Mesenchymal stem cell (in vitro differentiated cells and primary cell): ENCODE results near the gene KRT76.

Experiments used
- DNase-seq: peaks from one replicate; pipeline ENCODE4 v3.0.0-alpha.2; 2013
- H2AFZ ChIP-seq: one replicate; pipeline ENCODE4 v1.6.1; 2013; ENCODE audit warnings: low read depth, mild to moderate bottlenecking, control low read depth, inconsistent platforms, low read length, moderate library complexity
- H2AK5ac ChIP-seq: 2 replicates; pipeline ENCODE4 v1.6.1; 2013; ENCODE audit warnings: low read length, moderate library complexity, mild to moderate bottlenecking, inconsistent platforms; ENCODE audit not compliant: severe bottlenecking
- H2BK120ac ChIP-seq: one replicate; pipeline ENCODE4 v1.6.1; 2013; ENCODE audit warnings: low read depth, mild to moderate bottlenecking, inconsistent platforms, low read length, moderate library complexity
- H2BK12ac ChIP-seq, 2 experiments: one replicate each; pipeline ENCODE4 v1.6.1; 2013; ENCODE audit warnings: inconsistent platforms in 2 of 2, low read length in 2 of 2, mild to moderate bottlenecking in 2 of 2, moderate library complexity in 2 of 2, control low read depth in 1 of 2
- H2BK15ac ChIP-seq: one replicate; pipeline ENCODE4 v1.6.1; 2013; ENCODE audit warnings: mild to moderate bottlenecking, low read depth, inconsistent platforms; ENCODE audit not compliant: poor library complexity, severe bottlenecking
- H2BK5ac ChIP-seq: 2 replicates; pipeline ENCODE4 v1.6.1; 2013; ENCODE audit warnings: low read depth, mild to moderate bottlenecking, low read length, control low read depth, inconsistent platforms; ENCODE audit not compliant: poor library complexity, severe bottlenecking
- H3K14ac ChIP-seq, 2 experiments: one replicate each; pipeline ENCODE4 v1.6.1; 2013; ENCODE audit warnings: inconsistent platforms in 2 of 2, low read length in 2 of 2, control low read depth in 1 of 2, mild to moderate bottlenecking in 1 of 2, moderate library complexity in 1 of 2
- H3K18ac ChIP-seq, 2 experiments: one replicate each; pipeline ENCODE4 v1.6.1; 2013; ENCODE audit warnings: inconsistent platforms in 2 of 2, low read length in 2 of 2, control low read depth in 1 of 2, low read depth in 1 of 2, mild to moderate bottlenecking in 1 of 2
- H3K23ac ChIP-seq, 2 experiments: one replicate each; pipeline ENCODE4 v1.6.1; 2013; ENCODE audit warnings: inconsistent platforms in 2 of 2, low read length in 2 of 2, mild to moderate bottlenecking in 2 of 2, moderate library complexity in 2 of 2, control low read depth in 1 of 2
- H3K27ac ChIP-seq: 2 replicates; pipeline ENCODE4 v1.5.1; 2013; ENCODE audit warnings: mild to moderate bottlenecking, moderate library complexity, low read length, control low read depth, inconsistent platforms; ENCODE audit not compliant: poor library complexity, severe bottlenecking
- H3K27me3 ChIP-seq, 2 experiments: 2 replicates each; pipeline versions ENCODE4 v1.6.1 to v1.7.0; 2013; ENCODE audit warnings: low read length in 2 of 2, mild to moderate bottlenecking in 2 of 2, moderate library complexity in 2 of 2, control low read depth in 1 of 2, inconsistent platforms in 1 of 2; ENCODE audit not compliant: control insufficient read depth in 1 of 2, insufficient read depth in 1 of 2
- H3K36me3 ChIP-seq, 2 experiments: 2 replicates each; pipeline versions ENCODE4 v1.6.1 to v1.7.0; 2013; ENCODE audit warnings: low read length in 2 of 2, control low read depth in 1 of 2, inconsistent platforms in 1 of 2, low read depth in 1 of 2, mild to moderate bottlenecking in 1 of 2; ENCODE audit not compliant: insufficient read depth in 2 of 2, control insufficient read depth in 1 of 2
- H3K4ac ChIP-seq, 2 experiments: one replicate each; pipeline ENCODE4 v1.6.1; 2013; ENCODE audit warnings: inconsistent platforms in 2 of 2, low read length in 2 of 2, mild to moderate bottlenecking in 2 of 2, moderate library complexity in 2 of 2, control low read depth in 1 of 2, low read depth in 1 of 2
- H3K4me1 ChIP-seq: 2 replicates; pipeline ENCODE4 v1.6.1; 2013; ENCODE audit warnings: low read depth, low read length, control low read depth; ENCODE audit not compliant: control insufficient read depth, insufficient read depth
- H3K4me2 ChIP-seq: 2 replicates; pipeline ENCODE4 v1.6.1; 2013; ENCODE audit warnings: low read length, mild to moderate bottlenecking, inconsistent platforms; ENCODE audit not compliant: poor library complexity, severe bottlenecking
- H3K4me3 ChIP-seq, 2 experiments: 2 replicates each; pipeline versions ENCODE4 v1.5.1 to v1.7.0; 2013; ENCODE audit warnings: low read length in 2 of 2, mild to moderate bottlenecking in 2 of 2, control low read depth in 1 of 2, low read depth in 1 of 2; ENCODE audit not compliant: insufficient read depth in 1 of 2
- H3K79me1 ChIP-seq: replicated peaks from 2 replicates; pipeline ENCODE4 v1.6.1; 2013; ENCODE audit warnings: mild to moderate bottlenecking, control low read depth, low read length, inconsistent platforms; ENCODE audit not compliant: poor library complexity, severe bottlenecking
- H3K9ac ChIP-seq: 2 replicates; pipeline ENCODE4 v1.7.0; 2013; ENCODE audit warnings: mild to moderate bottlenecking, low read length, moderate library complexity
- H3K9me3 ChIP-seq: 2 replicates; pipeline ENCODE4 v1.7.0; 2013; ENCODE audit warnings: mild to moderate bottlenecking, low read length; ENCODE audit not compliant: control insufficient read depth
- H4K8ac ChIP-seq: one replicate; pipeline ENCODE4 v1.6.1; 2013; ENCODE audit warnings: inconsistent platforms, mild to moderate bottlenecking, low read length, moderate library complexity
- H4K91ac ChIP-seq: one replicate; pipeline ENCODE4 v1.6.1; 2013; ENCODE audit warnings: mild to moderate bottlenecking, low read length, inconsistent platforms
- WGBS: methylation state at CpG from one replicate; pipeline ENCODE4 v1.1.7; 2013; ENCODE audit warnings: mixed read lengths; 5-methylcytosine and 5-hydroxymethylcytosine counted together

The KRT76 gene

DNA sequence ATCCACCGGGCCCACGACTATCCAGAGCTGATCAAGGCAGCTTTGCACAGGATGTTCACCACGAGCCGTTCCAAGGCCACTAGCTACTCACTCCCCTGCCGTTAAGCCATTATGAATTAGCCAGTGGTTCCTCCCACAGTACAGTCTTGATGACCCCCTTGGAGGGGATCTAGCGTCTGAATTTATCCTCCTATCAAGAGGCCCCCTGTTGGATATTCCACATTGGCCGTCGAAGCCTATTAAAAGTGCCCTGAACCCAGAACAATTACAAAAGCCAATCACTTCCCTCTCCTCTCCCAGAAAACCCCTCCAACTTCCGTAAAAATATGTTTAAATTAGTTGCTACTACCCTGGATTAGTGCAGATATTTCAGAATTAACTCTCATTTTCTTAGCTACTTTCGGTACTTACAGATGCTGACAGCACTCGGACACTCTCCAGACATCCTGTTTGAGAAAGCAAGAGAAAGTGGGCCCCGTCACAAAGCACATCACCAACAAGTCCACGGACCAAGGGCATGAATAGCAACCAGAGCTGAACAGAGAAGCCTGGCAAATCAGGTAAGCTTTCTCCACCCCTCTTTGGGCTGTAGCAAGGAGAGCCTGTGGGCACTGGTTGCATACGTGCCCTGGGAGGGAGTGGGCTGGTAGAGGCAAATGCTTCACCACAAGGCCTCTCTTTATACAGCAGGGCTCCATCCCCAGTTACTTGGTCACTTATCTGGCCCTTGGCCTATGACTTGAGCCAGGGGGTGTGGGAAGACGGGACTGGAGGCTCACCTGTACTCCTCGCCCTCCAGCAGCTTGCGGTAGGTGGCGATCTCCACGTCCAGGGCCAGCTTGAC is 13.5 kb upstream of the KRT76 start:
- H3K23ac ChIP-seq = no peak overlapping the region
- peak overlapping the region in 1 of 2 experiments; percentile 51 for H3K4me3 ChIP-seq
- no peak overlapping the region for H2BK12ac ChIP-seq
- H3K27ac ChIP-seq = no peak overlapping the region
- H3K36me3 ChIP-seq = no peaks in the 10 kb centered on the region
- no peak overlapping the region for H3K18ac ChIP-seq
- no peak overlapping the region for H3K4me2 ChIP-seq
- no peak overlapping the region for H3K4ac ChIP-seq
- no peak overlapping the region for H2AK5ac ChIP-seq
- no peaks in the 10 kb centered on the region for H3K9me3 ChIP-seq
- no peak overlapping the region for H2AFZ ChIP-seq
- H2BK15ac ChIP-seq = no peak overlapping the region
- WGBS = 67% methylated on average over 16 of the region's 19 CpGs
- H2BK5ac ChIP-seq = no peak overlapping the region
- H2BK120ac ChIP-seq = no peak overlapping the region
- DNase-seq = no peak
- no peaks in the 10 kb centered on the region for H3K79me1 ChIP-seq
- no peak overlapping the region for H3K14ac ChIP-seq
- H4K8ac ChIP-seq = no peak overlapping the region
- H3K4me1 ChIP-seq = no peaks in the 10 kb centered on the region
- no peak overlapping the region for H3K9ac ChIP-seq
- no peak overlapping the region for H4K91ac ChIP-seq
- peaks cover 16 to 68% of the 10 kb centered on the region in 2 experiments for H3K27me3 ChIP-seq

DNA sequence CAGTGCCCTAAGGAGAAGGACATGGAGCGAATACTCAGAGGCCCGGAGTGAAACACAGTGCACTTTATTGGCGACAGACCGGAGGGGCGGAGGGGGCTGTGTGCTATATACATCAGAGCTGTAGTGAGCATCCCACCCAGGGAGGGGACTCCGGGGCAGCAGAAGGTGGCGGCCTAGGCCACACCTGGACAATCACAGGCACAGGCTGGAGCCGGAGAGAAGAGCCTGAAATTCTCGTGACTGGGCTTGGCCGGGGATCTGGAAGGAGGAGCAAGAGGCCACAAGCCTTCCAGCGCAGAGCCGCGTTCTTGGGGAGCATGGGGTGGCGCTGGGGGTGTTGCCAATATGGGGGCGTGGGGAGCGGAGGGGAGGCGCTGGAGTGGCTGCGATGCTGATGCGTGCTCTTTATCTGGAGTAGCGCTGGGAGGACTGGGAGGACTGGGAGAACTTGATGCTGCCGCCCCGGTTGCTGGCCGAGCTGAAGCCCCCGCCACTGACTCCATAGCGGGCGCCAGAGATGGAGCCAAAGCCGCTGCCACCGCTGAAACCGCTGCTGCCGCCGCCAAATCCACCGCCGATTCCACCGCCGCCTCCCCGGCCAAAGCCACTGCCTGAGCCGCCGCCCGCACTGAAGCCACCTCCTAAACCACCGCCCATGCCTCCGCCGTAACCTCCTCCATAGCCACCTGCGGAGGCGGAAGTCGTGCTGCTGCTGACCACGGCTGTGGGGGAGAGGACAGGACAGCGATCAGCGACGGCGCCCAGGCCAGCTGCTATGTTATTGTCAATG is 12.7 kb upstream of the KRT76 start:
- H3K4ac ChIP-seq = no peak overlapping the region
- whole genome bisulfite sequencing = 91% methylated on average over 50 of the region's 50 CpGs
- peaks cover 22 to 76% of the 10 kb centered on the region in 2 experiments for H3K27me3 ChIP-seq
- H2BK12ac ChIP-seq = no peak overlapping the region
- no peaks in the 10 kb centered on the region for H3K9me3 ChIP-seq
- H3K4me2 ChIP-seq = no peak overlapping the region
- no peaks in the 10 kb centered on the region for H3K4me1 ChIP-seq
- no peak overlapping the region for H3K14ac ChIP-seq
- peak overlapping the region in 1 of 2 experiments; percentile 51 for H3K4me3 ChIP-seq
- H4K91ac ChIP-seq = no peak overlapping the region
- no peak for DNase-seq
- H4K8ac ChIP-seq = no peak overlapping the region
- no peak overlapping the region for H3K23ac ChIP-seq
- no peak overlapping the region for H2BK5ac ChIP-seq
- no peak overlapping the region for H2BK15ac ChIP-seq
- no peaks in the 10 kb centered on the region for H3K36me3 ChIP-seq
- no peaks in the 10 kb centered on the region for H3K79me1 ChIP-seq
- H3K9ac ChIP-seq = no peak overlapping the region
- H2BK120ac ChIP-seq = no peak overlapping the region
- no peak overlapping the region for H3K27ac ChIP-seq
- H3K18ac ChIP-seq = no peak overlapping the region
- H2AK5ac ChIP-seq = no peak overlapping the region
- no peak overlapping the region for H2AFZ ChIP-seq

DNA sequence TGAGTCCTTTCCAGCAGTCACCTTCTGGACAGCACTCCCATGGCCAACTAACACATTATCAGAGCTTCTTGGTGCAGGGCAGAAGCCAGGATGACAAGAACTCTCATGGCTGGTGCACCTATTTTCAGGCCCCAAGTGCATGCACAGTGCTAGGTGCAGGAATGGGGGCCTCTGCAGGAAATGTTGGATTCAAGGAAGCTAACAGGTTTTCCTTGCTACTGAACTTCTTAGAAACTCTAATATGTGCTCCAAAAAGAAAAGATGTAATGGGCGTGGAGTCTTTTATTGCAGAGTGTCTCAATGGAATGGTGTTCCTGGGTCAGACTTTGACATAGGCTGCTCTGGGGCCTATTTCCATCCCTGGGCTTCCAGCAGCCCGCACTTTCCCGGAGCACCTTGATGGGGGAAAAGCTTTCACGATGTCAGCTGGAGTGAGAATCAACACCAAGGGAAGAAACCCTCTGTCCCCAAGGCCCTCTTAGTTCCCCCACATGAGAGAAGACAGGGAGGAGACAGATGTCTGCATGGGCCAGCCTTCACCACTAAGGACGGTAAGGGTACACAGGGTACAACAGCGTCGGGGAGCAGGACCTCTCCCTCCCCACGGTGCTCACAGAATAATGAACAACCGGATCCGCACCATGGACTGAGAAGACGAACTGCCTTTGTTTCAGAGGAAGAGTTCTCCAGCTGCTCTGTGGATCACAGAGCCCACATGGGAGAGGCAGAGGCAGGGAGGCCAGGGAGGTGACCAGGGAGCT is 11.9 kb upstream of the KRT76 start:
- DNase-seq = no peak
- Histone ChIP-seq H3K4me1 (no peaks in the 10 kb centered on the region), H2BK5ac (no peak overlapping the region), H3K4ac (no peak overlapping the region), H3K23ac (no peak overlapping the region), H2BK120ac (no peak overlapping the region), H3K9me3 (no peaks in the 10 kb centered on the region), H3K36me3 (no peaks in the 10 kb centered on the region), H3K18ac (no peak overlapping the region), H3K9ac (no peak overlapping the region), H2BK15ac (no peak overlapping the region), H2AK5ac (no peak overlapping the region), H3K4me3 (no peak overlapping the region), H4K91ac (no peak overlapping the region), H3K79me1 (no peaks in the 10 kb centered on the region), H3K27me3 (peaks cover 19 to 81% of the 10 kb centered on the region in 2 experiments), H4K8ac (no peak overlapping the region), H3K14ac (no peak overlapping the region), H3K4me2 (no peak overlapping the region), H2AFZ (no peak overlapping the region), H2BK12ac (no peak overlapping the region), H3K27ac (no peak overlapping the region)
- 90% methylated on average over 11 of the region's 11 CpGs for WGBS
